NCI-H774 (cell line): Measurements from ENCODE around the gene NREP.
A peak's percentile ranks its signal among the peaks of the same experiment; 100 is the strongest.

Source experiments
- DNase-seq: peaks from one replicate; lab custom pipeline; 2025; lab: John Stamatoyannopoulos, UW

Gene NREP

GRCh38 chr5:111756581-111757354 is at the start of gene NREP:
NREP (minus strand) TSS chr5:111757194; CDS start chr5:111755772, 1,422 bp downstream.
- DNase-seq = peak; percentile 63

- no peak for DNase-seq
Observed at GRCh38 chr5:111806753-111807152, 49.8 kb upstream of the NREP start.

- DNase-seq = no peak
Observed at GRCh38 chr5:111806156-111806555, 49.2 kb upstream of the NREP start.

GRCh38 chr5:111805071-111805470 is 48.1 kb upstream of the NREP start:
- no peak for DNase-seq

- DNase-seq = no peak
Observed at GRCh38 chr5:111800351-111800750, 43.4 kb upstream of the NREP start.

GRCh38 chr5:111795142-111795541 is 38.1 kb upstream of the NREP start:
- DNase-seq = no peak

GRCh38 chr5:111792471-111793058 is 35.6 kb upstream of the NREP start:
- no peak for DNase-seq

GRCh38 chr5:111790295-111790694 is 33.3 kb upstream of the NREP start:
- no peak for DNase-seq

GRCh38 chr5:111787006-111787405 is 30.0 kb upstream of the NREP start:
- no peak for DNase-seq

GRCh38 chr5:111784491-111785181 is 27.6 kb upstream of the NREP start:
- no peak for DNase-seq

GRCh38 chr5:111783537-111783936 is 26.5 kb upstream of the NREP start:
- DNase-seq = no peak

GRCh38 chr5:111782216-111782615 is 25.2 kb upstream of the NREP start:
- no peak for DNase-seq

- no peak for DNase-seq
Observed at GRCh38 chr5:111781200-111781599, 24.2 kb upstream of the NREP start.

- DNase-seq = no peak
Observed at GRCh38 chr5:111779922-111780292, 22.9 kb upstream of the NREP start.

GRCh38 chr5:111779260-111779921 is 22.4 kb upstream of the NREP start:
- DNase-seq = no peak

- no peak for DNase-seq
Observed at GRCh38 chr5:111776913-111777781, 20.2 kb upstream of the NREP start.

GRCh38 chr5:111775224-111775623 is 18.2 kb upstream of the NREP start:
- no peak for DNase-seq

- DNase-seq = no peak
Observed at GRCh38 chr5:111774525-111774924, 17.5 kb upstream of the NREP start.

GRCh38 chr5:111772456-111773122 is 15.6 kb upstream of the NREP start:
- DNase-seq = no peak

- DNase-seq = no peak
Observed at GRCh38 chr5:111769541-111769940, 12.5 kb upstream of the NREP start.
